GM08714 (cell line): ENCODE results near the gene PXMP4.

Experiments
- H3K4me3 ChIP-seq: fragments of 200-500 bp; sonication (Bioruptor generic); 2 replicates; pipeline ENCODE4 v1.5.1; 2014; ENCODE audit warnings: mild to moderate bottlenecking, low read length, inconsistent platforms
- ZNF274 ChIP-seq: IDR thresholded peaks from 2 replicates; pipeline ENCODE4 v1.6.1; 2012; ENCODE audit warnings: mild to moderate bottlenecking, low read depth, low read length

PXMP4 gene

DNA sequence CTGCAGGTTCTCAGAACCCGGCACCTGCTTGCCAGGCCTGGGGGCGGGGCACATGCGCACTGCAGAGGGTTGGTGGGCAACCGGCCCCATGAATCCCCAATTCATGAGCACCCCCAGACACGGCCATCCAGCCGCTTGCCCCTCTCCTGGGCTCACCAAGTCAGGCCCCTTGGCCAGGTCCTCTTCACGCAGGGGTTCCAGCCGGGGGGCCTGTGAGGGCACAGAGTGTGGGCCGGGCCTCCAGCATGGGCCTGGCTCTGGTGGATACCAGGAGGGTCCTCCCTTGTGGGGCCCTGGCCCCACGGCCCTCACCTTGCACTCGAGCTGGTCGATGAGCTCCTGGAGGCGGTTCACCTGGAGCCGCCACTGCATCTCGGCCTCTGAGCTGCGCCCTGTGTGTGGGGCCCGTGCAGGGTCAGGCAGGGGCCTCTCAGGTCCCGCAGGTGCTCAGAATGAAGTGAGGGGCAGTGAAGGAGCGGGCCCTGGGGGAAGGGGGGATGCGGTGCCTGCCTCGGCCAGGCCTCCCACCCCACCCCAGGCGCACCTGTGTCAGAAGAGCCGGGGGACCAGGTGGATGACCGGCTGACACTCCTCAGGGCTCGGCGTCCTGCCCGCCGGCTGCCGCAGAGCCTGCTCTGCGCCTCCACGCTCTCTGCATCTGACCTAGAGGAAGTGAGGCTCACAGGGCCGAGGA is 60.6 kb downstream of the PXMP4 start:
- no peak overlapping the region for H3K4me3 ChIP-seq
- no peak for TF ChIP-seq ZNF274

DNA sequence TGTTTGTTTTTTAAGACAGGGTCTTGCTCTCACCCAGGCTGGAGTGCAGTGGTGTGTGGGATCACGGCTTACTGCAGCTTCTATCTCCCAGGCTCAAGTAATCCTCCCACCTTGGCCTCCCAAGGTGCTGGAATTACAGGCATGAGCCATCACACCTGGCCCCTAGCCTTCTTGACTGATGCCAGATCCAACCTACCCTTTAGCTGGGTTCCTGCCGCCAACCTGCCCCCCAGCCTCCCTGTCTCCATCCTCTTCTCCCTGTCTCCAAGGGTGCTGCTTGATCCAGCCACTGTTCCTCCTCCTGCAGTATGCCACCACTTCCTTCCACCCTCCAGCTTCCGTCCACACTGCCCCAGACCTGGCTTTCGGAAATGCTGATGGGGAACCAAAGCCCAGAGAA is 61.2 kb downstream of the PXMP4 start:
- TF ChIP-seq ZNF274: no peak
- H3K4me3 ChIP-seq: no peak overlapping the region

DNA sequence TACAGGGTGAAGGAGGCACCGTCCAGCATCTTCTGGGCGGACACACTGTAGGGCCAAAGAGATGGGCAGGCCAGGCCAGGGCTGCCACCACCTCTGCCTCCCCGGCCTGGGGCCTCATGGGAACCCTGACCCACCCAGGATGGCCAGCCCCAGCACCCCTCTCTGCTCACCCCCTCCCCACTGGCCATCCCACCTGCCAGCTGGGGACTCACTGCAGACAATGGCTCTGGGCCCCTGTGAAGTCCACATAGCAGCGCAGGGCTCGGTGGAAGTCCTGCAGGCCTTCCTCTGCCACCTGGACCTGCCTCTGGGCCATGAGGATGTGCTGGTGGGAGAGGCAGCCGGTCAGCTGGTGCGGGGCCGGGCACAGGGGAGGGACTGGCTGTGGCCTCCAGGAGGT is 61.6 kb downstream of the PXMP4 start:
- H3K4me3 ChIP-seq: no peak overlapping the region
- TF ChIP-seq ZNF274: no peak

DNA sequence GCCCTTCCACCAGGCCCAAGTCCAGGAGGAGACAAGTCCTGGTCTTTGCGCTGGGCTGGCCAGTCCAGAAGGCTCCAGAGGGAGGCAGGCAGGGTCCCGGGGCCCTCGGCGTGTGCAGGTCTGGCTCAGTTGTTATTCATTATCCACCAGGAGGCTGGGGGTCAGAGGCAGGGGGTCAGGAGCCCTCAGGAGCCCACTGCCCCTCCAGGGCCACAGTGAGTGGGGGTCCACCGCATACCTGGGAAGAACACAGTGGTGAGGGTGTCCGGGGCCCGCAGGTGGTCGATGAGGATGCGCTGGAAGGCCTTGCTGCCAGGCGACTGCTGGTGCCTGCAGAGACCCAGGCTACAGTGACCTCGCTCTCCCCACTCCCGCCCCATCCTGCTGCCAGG is 62.4 kb downstream of the PXMP4 start:
- no peak overlapping the region for H3K4me3 ChIP-seq
- TF ChIP-seq ZNF274: no peak

DNA sequence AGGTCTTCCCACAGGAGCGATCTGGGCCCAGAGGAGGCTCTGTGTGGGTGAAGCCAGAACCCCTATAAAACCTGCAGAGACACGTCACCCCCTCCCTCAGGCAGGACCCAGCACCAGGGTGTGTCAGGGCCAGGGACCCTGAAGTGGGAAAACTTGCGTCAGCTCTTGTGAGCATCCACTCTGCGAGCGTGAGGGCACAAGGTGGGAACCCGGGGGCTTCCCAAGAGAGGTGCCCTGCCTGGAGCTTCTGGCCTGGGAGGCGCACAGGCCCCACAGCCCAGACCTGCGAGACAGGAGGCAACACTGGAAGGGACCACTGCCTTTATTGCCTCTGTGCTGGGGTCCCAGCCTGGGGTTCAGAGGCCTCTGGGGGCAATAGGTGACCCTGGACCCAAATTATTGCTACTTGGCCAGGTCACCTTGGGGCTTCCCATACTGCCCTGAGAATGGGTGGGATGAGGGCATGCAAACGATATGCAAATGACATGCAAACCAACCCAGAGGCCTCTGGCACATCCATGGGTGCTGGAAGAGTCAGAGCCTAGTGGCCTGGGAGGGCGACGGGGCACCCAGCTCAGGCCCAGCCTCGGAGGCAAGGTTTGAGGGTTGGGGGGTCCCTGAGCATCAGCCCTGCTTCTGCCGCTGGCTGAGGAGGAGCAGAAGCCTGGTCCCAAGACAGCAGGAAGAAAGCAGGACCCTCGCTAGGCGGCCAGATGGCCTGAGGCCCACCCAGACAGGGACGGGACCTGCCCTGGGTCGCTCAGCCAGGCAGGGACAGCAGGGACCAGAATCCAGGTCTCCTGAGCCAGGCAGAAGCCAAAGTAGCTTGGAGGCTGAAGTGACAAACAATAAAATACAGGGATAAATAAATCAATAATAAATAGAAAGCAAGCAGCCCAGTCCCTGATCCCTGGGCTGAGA is 63.1 kb downstream of the PXMP4 start:
- TF ChIP-seq ZNF274: no peak
- no peak overlapping the region for H3K4me3 ChIP-seq

DNA sequence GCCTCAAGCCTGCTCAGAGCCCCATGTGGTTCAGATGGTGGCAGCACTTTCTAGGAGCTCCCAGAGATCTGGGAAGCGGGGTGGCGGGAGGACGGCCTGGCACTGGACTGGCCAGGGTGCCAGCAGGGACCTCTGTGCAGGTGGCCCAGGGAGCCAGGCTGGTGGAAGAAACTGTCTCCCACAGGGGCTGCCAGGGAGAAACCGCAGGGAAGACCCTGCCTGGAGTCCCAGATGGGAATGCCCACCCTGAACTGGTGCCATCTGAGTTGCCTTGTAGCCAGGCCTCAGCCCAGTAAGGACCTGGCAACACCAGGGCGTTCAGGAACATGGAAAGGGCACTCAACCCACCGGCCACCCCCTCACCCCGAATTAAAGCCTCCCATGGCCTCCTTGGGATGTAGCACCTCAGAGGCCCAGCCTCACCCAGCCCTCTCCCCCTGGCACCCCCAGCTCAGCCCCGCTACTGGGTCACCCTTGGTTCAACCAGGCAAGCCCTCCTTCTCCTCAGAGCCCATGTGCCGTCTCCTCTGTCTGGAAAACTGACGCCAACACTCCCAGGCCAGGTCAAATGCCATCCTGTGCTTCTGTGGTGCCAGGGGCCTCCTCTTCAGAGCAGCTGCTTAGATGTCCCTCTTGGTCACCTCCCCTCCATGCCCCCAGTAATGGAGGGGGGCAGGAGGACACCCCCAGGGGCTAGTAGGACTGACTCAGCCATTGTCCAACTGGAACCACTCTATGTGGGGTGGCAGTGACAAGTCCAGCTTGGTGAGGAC is 63.9 kb downstream of the PXMP4 start:
- H3K4me3 ChIP-seq: no peak overlapping the region
- TF ChIP-seq ZNF274: no peak

DNA sequence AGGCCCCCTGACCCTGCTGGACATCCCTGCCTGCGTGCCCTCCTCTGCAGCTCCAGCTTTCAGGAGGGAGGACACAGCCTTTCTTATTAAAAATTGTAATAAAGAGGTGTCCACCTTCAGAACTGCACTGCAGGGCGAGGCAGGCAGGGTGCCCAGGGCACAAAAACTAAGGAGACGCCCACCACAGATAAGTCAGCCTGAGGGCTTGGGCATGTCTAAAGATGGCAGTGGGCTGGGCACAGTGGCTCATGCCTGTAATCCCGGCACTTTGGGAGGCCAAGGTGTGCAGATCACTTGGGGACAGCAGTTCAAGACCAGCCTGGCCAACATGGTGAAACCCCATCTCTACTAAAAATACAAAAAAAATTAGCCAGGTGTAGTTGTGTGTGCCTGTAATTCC is 64.9 kb downstream of the PXMP4 start:
- no peak overlapping the region for H3K4me3 ChIP-seq
- no peak for TF ChIP-seq ZNF274

DNA sequence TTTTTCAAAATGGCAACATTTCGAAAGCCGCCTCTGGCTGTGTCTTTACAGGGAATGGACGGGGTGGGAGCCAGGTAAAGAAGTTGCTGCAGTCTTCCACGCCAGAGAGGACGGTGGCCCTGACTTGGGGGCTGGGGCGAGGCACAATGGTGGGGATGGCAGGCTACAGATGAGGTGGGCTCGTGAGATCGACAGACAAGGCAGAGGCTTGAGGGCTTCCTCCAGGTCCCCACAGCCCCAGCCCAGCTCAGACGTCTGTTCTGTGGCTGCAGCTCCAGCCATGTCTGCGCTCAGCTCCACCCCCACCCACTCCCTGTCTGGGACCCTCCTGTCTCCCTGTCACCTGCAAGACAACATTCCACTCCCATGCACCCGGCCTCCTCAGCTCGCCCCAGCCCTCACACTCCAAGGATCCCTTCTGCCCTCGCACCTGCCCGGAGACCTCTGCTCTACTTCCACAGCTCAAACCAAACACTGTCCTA is 65.4 kb downstream of the PXMP4 start:
- TF ChIP-seq ZNF274: no peak

DNA sequence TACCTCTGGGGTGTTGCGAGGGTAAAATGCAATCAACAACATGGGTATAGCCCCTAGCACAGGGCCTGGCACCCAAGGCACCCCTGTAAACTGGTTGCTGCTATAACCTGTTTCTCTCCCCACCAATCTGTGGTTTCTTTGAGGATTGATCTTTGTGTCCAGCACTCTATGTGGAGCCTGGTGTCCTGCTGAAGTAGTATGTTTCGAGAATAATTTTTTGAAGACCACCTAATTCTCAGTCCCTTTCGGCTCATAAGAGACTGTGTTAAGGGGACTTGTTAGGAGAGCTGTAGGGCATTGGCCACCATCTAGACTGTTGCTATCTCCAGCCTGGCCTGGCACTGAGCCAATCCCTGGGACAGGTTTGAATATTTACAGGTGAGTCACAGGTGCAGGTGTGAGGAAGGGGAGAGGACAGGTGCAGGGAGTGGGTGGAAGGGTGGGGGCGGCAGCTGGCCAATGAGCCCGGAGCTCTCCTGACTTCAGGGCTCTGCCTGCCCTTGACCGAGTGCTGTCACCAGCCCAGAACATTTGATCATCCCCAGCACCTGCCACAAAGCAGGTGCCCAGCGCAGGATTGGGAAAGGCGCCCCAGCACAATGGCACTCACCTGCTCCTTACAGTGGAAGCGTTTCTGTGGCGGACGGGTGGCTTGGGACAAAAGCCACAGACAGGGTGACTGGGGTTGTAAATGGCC is 66.1 kb downstream of the PXMP4 start:
- TF ChIP-seq ZNF274: no peak
- H3K4me3 ChIP-seq: no peak overlapping the region

More for the DNA sequence above, 65.4 kb downstream of the PXMP4 start:
- no peak overlapping the region for H3K4me3 ChIP-seq

DNA sequence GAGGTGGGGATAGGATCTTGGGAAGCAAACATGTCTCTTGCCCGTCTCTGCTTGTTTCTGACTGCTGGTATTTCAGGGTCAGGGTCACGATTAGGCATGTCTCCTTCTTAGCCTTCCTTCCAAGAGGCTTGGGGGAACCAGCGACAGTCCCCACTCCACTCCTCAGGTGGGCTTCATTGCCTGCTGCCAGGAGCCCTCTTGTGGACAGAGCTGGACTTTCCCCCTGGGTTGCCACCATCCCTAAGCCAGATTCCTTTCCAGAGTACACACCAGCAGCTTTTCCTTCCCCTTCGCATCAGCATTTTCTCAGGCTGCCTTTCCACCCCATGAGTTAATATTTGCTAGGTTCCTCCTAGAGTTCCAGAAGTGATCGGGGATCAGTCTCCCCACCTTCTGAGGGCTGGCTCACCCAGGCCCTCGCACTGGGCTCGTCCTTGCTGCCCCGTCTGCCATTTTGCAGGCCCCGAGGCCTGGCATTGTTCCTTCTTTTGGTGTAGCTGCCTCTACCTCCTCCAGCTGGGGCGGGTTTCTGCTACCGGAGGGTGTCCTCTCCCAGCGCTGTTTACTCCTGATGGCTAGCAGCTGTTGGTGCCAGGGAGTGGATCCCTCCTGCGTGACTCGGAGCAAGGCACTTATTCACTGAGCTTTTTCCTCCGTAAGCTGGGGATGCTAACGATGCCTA is 66.8 kb downstream of the PXMP4 start:
- H3K4me3 ChIP-seq: no peak overlapping the region
- TF ChIP-seq ZNF274: no peak
